ENCODE data around the gene PLA2G5. TPM values are rescaled to one million over a fixed set of nuclear protein-coding genes. Genes with fewer than 3 reads are reported as not detected.
"Not testable (repeated sequence)": the region's sequence is repeated elsewhere in the genome, so short reads cannot be mapped to it uniquely, and the experiment has no call there.

The PLA2G5 gene
- polyA plus RNA-seq, 4 donors, result not detected

DNA sequence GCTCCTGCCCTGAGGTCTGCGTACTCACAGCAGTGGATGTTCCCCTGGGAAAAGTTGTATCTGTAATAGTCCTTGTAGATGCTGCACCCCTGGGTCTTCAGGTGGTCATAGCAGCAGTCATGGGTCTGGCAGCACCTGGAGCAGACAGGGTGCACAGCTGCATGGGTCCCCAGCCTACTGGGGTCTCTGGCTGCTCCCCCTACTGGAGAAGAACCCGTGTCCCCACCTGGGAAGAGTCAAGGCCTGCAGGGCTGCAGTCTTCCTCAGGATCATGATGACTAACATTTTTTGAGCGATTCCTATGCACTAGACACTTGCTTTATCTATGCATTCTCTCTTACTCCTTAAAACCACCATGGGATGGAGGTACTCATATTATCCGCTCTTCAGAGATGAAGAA lies 45.5 kb downstream of the PLA2G5 start:
- no peak for DNase-seq (ENCODE audit: low read depth in 4 of 4, low spot score in 2 of 4)

DNA sequence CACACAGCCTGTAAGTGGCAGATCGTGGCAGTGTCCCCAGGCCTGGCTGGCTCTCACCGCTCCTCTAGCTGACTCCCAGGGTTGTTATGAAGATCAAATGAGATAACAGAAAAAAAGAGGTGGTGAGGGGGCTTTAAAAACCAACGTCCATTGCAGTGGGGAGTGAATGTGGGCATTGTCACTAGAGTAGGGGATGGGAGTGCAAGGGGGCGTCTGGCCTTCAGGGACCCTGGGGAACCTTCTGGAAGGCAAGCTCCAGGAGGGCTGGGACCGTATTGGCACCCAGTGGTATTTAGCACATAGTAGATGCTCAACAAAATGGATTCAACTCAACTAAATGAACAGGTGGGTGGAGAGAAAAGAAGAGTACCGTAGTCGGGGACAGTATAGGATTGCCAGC lies 45.9 kb downstream of the PLA2G5 start:
- no peak for DNase-seq (ENCODE audit: low read depth in 4 of 4, low spot score in 2 of 4)

GRCh38 chr1:20117236-20117635 lies 47.2 kb downstream of the PLA2G5 start:
- DNase-seq (ENCODE audit: low read depth in 4 of 4, low spot score in 2 of 4), result no peak

DNA sequence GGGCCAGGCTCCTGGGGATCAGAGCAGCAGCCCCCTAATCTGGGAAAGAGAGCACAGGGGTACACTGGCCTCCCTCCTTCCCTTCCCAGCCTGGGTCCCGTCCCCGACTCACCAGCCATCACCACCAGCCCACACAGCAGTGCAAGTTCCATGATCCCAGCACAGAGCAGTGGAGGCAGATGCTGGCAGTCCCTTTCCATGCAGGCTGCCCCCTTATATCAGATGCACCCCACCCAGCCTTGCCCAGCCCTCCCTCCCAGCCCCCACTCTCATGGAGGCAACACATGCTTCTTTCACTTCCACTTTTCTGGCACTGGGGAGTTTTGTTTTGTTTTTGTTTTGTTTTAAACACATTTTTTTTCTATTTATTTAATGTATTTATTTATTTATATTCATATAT lies 49.4 kb downstream of the PLA2G5 start, which contains the start of gene PLA2G2D:
TSS of gene PLA2G2D (minus strand) at position 190 of the 400 bp plus-strand sequence. CDS start at position 152, 38 bp downstream.
- no peak for DNase-seq (ENCODE audit: low read depth in 4 of 4, low spot score in 2 of 4)

GRCh38 chr1:20120796-20121195 lies 50.8 kb downstream of the PLA2G5 start:
- no peak for DNase-seq (ENCODE audit: low read depth in 4 of 4, low spot score in 2 of 4)

DNA sequence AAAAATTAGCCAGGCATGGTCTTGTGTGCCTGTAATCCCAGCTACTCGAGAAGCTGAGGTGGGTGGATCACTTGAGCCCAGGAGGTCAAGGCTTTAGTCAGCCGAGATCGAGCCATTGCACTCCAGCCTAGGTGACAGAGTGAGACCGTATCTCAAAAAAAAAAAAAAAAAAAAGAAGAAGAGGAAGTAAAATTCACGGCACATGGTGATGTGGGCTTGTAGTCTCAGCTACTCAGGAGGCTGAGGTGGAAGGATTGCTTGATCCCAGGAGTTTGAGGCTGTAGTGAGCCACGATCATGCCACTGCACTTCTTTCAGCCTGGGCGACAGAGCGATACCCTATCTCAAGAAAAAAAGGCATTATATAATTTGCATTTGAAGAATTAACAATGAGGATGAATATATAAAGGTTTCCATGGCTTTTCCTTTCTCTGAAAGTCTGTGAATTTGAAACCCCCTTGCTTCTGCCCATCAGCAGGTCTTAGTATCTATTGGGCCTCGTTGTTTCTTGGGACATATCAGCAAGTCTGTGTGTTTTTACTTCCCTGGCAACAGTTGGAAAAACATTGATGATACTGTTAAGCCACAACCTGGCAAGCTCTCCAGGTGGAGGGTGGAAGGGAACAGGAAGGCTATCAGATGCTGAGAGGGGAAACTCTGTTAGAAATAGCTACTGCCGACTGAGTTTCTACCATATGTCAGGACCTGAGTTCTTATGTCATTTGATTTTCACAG lies 53.9 kb downstream of the PLA2G5 start:
- DNase-seq (ENCODE audit: low read depth in 4 of 4, low spot score in 2 of 4), result no peak

GRCh38 chr1:20124456-20125057 lies 54.6 kb downstream of the PLA2G5 start:
- no peak for DNase-seq (ENCODE audit: low read depth in 4 of 4, low spot score in 2 of 4)

DNA sequence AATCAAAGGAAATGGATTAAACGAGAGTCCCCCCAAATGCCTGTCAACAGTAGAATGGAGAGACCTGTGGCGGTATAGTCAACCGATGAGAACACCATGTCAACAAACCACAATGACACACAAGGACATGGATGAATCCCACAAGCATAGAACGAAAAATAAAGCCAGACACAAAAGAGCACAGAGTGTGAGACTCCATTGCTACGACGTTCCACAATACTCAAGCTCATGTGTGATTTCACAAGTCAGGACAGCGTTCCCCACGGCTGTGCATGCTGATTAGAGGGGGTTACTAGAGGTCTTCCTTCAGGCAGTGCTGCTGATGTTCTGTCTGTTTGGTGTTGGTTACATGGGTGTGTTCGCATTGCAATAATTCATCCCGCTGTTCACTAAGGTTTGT lies 55.1 kb downstream of the PLA2G5 start:
- no peak for DNase-seq (ENCODE audit: low read depth in 4 of 4, low spot score in 2 of 4)

DNA sequence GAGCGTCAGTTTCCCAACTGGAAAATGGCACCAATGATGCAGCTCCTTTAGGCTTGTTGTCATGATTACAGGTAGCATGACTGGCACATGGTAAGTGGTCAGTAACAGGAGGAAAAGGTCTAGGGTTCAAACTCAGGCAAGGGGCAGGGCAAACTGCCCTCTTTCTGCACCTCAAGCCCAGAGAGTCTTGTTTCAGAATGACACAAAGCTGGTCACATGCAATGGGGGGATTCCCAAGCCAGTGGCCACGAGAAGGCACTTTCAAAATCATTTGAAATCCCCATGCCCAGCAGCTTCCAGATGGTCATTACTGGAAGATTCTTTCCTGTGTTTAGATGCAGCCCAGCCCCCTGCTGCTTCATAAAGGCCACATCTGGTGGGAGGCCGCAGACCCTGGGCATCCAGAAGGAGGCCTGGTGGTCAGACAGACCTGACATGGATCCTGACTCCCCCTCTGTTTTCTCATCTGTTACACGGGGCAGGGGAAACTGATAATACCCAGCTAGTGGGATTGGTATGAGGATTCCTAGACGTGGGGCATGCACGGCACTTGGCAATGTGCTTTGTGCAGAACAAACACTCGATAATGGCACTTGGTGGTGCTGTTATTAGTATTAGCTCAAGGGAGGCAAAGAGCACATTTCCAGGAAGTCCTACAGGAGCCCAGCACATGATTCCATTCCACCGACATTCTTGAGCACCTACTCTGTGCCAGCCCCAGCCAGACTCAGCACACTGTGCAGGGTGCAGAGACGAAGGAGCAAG lies 56.2 kb downstream of the PLA2G5 start:
- DNase-seq (ENCODE audit: low read depth in 4 of 4, low spot score in 2 of 4), result no peak

GRCh38 chr1:20126806-20127440 lies 56.9 kb downstream of the PLA2G5 start:
- DNase-seq (ENCODE audit: low read depth in 4 of 4, low spot score in 2 of 4), result no peak

- not testable (repeated sequence) for DNase-seq (ENCODE audit: low read depth in 4 of 4, low spot score in 2 of 4)
Measured at GRCh38 chr1:20130518-20130917, 60.5 kb downstream of the PLA2G5 start.

- DNase-seq (ENCODE audit: low read depth in 4 of 4, low spot score in 2 of 4), result no peak
Measured at GRCh38 chr1:20134995-20135394, 65.0 kb downstream of the PLA2G5 start.

DNA sequence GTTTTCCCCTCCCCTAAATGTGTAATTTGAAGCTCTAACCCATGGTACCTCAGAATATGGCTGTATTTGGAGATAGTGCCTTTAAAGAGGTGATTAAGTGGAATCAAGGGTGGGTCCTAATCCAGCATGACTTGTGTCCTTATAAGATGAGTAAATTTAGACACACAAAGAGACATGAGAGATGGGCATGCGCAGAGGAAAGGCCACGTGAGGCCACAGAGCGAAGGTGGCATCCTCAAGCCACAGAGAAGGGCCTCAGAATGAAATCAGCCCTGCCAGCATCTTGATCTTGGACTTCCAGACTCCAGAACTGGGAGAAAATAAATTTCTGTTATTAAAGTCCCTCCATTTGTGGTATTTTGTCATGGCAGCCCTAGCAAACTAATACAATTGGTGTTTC lies 66.3 kb downstream of the PLA2G5 start:
- no peak for DNase-seq (ENCODE audit: low read depth in 4 of 4, low spot score in 2 of 4)

DNA sequence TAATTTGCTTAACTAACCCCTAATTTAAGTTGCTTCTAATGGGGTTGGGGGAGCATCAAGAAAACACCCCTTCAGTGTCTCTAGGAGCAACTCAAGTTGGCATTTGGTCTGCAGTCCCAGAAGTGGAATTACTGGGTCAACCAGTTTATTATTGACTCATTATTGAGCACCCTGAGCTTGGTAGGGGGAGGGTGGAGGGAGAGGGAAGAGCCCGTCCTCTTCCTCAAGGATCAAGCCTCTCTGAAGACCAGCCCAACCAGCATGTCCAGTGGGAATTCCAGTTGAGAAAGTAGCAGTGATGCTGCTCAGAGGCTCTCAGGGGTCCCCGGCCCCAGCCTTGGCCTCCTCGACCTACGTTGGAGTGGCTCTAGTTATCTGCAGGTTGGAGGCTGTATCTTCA lies 67.1 kb downstream of the PLA2G5 start:
- DNase-seq (ENCODE audit: low read depth in 4 of 4, low spot score in 2 of 4), result no peak

GRCh38 chr1:20137604-20138003 lies 67.6 kb downstream of the PLA2G5 start:
- no peak for DNase-seq (ENCODE audit: low read depth in 4 of 4, low spot score in 2 of 4)

DNA sequence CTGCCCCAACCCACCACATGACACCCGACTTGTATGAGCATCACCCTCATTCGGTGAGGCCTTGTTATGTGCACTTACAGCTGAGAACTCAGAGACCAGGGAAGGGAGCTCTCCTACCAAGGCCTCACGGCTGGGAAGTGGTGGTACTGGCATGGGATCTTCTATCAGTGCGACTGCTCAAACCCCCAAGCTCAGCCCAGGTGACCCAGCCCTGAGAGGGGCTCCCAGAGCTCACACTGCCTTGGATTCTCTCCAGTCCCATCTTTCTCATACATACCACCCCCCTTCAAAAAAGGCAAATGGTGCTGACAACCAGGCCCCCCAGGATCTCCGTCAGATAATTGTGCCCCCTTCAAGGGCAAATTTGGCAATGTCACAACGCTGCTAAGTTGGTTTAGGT lies 68.4 kb downstream of the PLA2G5 start:
- no peak for DNase-seq (ENCODE audit: low read depth in 4 of 4, low spot score in 2 of 4)

- no peak for DNase-seq (ENCODE audit: low read depth in 4 of 4, low spot score in 2 of 4)
Measured at GRCh38 chr1:20138961-20139550, 69.1 kb downstream of the PLA2G5 start, which contains the start of gene PLA2G2F. TSS of gene PLA2G2F (plus strand) at chr1:20139323. CDS start at chr1:20139428, 105 bp downstream.

DNA sequence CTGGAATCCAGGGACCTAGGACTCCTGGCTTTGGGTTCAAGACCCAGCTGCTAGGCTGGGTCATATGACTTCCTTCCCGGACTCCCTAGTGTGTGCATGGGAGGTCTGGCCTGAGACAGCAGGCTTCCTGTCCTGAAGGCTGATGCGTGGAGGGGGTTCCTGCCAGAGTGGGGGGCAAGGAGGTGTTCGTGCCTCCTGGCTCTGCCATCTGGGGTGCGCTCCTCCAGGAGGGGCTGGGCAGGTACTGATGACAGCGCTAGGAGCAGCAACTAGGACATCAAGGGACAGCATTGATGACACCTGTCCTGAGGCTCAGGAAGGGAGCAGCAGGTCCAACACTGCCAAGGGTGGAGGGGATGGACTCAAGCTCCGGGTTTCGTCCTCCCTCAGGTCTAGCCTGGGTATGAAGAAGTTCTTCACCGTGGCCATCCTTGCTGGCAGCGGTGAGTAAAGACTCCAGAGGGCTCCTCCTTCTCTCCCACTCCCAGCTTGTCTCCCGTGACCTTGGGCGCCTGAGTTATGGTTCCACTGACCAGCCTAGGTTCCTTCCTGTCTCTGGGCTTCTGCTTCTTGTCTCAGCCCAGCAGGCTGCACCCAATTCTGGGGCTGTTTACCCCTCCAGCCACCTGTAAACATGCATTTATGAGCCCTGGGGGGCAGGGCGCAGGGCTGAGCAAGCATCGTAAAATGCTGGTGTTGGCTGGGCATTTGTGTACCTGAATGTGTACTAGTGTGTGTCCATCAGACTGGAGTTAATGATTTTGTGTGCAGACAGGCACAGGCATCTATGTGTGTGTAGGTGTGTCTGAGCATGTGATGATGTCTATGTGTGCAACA lies 70.0 kb downstream of the PLA2G5 start:
- DNase-seq (ENCODE audit: low read depth in 4 of 4, low spot score in 2 of 4), result no peak

- DNase-seq (ENCODE audit: low read depth in 4 of 4, low spot score in 2 of 4), result no peak
Measured at GRCh38 chr1:20141001-20141400, 71.0 kb downstream of the PLA2G5 start.

- no peak for DNase-seq (ENCODE audit: low read depth in 4 of 4, low spot score in 2 of 4)
Measured at GRCh38 chr1:20141466-20141865, 71.5 kb downstream of the PLA2G5 start.

All from left renal cortex interstitium (tissue), 4 donors.